ENCODE data around the gene MTHFD2L.

DNA sequence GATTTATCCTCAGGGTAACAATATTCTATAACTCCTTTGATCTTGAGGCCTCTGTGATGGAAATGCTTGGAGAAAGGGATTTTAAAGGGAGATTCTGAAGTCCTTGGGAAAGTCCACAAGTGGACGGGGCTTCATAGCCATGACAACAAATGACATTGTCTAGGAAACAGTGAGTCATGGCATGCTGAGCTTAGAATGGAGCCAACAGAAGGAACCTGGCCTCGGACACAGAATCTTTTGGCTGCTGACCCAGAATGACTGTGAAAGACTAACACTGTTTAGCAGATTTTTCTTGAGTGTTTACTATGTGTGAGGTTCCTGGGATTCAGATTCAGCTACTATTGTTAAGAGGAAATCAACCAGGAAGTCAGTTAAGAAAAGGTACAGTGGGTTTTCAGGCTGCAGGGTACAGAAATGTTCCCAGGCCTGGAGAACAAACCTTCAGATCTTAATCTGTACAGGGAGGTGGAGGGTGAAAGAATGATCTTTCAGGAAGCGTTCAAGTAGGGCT, 40.8 kb upstream of the MTHFD2L start:
- TF ChIP-seq, protein P1, sequence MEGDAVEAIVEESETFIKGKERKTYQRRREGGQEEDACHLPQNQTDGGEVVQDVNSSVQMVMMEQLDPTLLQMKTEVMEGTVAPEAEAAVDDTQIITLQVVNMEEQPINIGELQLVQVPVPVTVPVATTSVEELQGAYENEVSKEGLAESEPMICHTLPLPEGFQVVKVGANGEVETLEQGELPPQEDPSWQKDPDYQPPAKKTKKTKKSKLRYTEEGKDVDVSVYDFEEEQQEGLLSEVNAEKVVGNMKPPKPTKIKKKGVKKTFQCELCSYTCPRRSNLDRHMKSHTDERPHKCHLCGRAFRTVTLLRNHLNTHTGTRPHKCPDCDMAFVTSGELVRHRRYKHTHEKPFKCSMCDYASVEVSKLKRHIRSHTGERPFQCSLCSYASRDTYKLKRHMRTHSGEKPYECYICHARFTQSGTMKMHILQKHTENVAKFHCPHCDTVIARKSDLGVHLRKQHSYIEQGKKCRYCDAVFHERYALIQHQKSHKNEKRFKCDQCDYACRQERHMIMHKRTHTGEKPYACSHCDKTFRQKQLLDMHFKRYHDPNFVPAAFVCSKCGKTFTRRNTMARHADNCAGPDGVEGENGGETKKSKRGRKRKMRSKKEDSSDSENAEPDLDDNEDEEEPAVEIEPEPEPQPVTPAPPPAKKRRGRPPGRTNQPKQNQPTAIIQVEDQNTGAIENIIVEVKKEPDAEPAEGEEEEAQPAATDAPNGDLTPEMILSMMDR (IDR thresholded peaks at IDR 0.05), result no peak
- no peak for TF ChIP-seq POLR2A (IDR thresholded peaks at IDR 0.05)
